Body of pancreas (tissue), 4 donors: Measurements from ENCODE around the gene AFF3. TPM values are rescaled to one million over a fixed set of nuclear protein-coding genes. Genes with fewer than 3 reads are reported as not detected.

Experiments
- ATAC-seq: fragments of 150-250 bp; one replicate; pipeline ENCODE4 v1.9.1; 2016
- DNase-seq, 4 donors: peaks; one replicate each; pipeline ENCODE4 v3.0.0-alpha.2; 2019
- H3K27ac ChIP-seq, 4 donors: fragments of 200-600 bp; sonication (generic); 1 replicate in 3 of 4; 2 replicates in 1 of 4; pipeline versions ENCODE4 v1.5.1 to v1.6.1; 2016 to 2019; ENCODE audit warnings: mild to moderate bottlenecking in 1 of 4, mixed read lengths in 1 of 4, moderate library complexity in 1 of 4
- H3K27me3 ChIP-seq, 2 donors: fragments of 200-600 bp; sonication (generic); one replicate each; pipeline ENCODE4 v1.6.0; 2016; ENCODE audit warnings: mild to moderate bottlenecking in 1 of 2
- H3K36me3 ChIP-seq, 2 donors: fragments of 200-600 bp; sonication (generic); replicated peaks in 1 of 2; 2 replicates each; pipeline ENCODE4 v1.5.1; 2016; ENCODE audit warnings: low read depth in 2 of 2; ENCODE audit not compliant: insufficient read depth in 1 of 2
- H3K4me1 ChIP-seq: fragments of 200-600 bp; sonication (generic); one replicate; pipeline ENCODE4 v1.6.0; 2016
- H3K4me3 ChIP-seq, 2 donors: fragments of 200-600 bp; sonication (generic); 1 replicate in 1 of 2; 2 replicates in 1 of 2; pipeline ENCODE4 v1.5.1; 2016 to 2019
- H3K9me3 ChIP-seq, 3 donors: fragments of 200-600 bp; sonication (generic); 1 replicate in 2 of 3; 2 replicates in 1 of 3; pipeline ENCODE4 v1.5.1; 2016
- POLR2A ChIP-seq, 3 donors: fragments of 450-650 bp; IDR thresholded peaks; one replicate each; pipeline ENCODE4 v1.6.1; 2016; ENCODE audit warnings: antibody characterized with exemption in 3 of 3, mild to moderate bottlenecking in 2 of 3
- WGBS, 2 donors: methylation state at CpG; one replicate each; pipeline ENCODE4 v1.1.5; 2017; 5-methylcytosine and 5-hydroxymethylcytosine counted together
- intact Hi-C: fragments of 100-400 bp; cut with DNase I; formaldehyde crosslinking; loops from one replicate; pipeline ENCODE4 v1.15.1; 2023
- total RNA-seq, 2 donors: library from RNA; depleted of rRNA; stranded (reverse); fragments of >200 nt; gene quantifications; one replicate each; pipeline ENCODE4 v1.1.0, GENCODE V29; 2016
- TF ChIP-seq, protein P1 (sequence below), 7 experiments: fragments of 450-650 bp in 4 of 7; fragments of 200-600 bp in 3 of 7; sonication (generic) in 3 of 7; IDR thresholded peaks; one replicate each; pipeline ENCODE4 v1.5.1; 2016 to 2019; ENCODE audit warnings: antibody characterized with exemption in 7 of 7

Gene AFF3
- total RNA-seq, 2 donors from 2014 or later, result 0.52 to 0.99 TPM

DNA sequence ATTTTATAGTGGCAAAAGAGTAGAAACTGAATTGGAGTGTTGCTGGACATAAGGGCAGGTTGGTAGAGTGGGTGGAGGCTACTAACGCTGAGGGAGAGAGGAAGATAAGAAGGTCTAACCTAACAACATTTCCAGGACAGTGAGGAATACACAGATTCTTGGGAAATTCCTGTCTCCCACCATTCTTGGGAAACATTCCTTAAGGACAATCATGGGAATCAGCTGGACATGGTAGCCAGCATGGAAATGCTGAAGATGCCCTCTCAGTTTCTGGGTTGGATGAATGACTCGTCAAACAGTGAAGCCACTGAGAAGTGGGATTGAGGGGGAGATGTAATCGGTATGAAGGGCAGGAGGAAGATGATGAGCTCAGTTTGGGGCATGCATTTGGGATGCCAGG, 265.4 kb downstream of the AFF3 start:
- Histone ChIP-seq H3K27me3 (no peaks in the 10 kb centered on the region), H3K27ac (no peak overlapping the region), H3K4me1 (peaks cover 5% of the 10 kb centered on the region), H3K36me3 (no peaks in the 10 kb centered on the region), H3K4me3 (no peak overlapping the region), H3K9me3 (no peaks in the 10 kb centered on the region)
- WGBS, 2 donors, result 83 to 85% methylated on average over 3 of the region's 3 CpGs
- no peak for ATAC-seq
- DNase-seq, result no peak
- intact Hi-C loops, result no loop called here
- no peak for TF ChIP-seq POLR2A (IDR thresholded peaks at IDR 0.05)
- TF ChIP-seq, protein P1, sequence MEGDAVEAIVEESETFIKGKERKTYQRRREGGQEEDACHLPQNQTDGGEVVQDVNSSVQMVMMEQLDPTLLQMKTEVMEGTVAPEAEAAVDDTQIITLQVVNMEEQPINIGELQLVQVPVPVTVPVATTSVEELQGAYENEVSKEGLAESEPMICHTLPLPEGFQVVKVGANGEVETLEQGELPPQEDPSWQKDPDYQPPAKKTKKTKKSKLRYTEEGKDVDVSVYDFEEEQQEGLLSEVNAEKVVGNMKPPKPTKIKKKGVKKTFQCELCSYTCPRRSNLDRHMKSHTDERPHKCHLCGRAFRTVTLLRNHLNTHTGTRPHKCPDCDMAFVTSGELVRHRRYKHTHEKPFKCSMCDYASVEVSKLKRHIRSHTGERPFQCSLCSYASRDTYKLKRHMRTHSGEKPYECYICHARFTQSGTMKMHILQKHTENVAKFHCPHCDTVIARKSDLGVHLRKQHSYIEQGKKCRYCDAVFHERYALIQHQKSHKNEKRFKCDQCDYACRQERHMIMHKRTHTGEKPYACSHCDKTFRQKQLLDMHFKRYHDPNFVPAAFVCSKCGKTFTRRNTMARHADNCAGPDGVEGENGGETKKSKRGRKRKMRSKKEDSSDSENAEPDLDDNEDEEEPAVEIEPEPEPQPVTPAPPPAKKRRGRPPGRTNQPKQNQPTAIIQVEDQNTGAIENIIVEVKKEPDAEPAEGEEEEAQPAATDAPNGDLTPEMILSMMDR (IDR thresholded peaks at IDR 0.05), result no peak

GRCh38 chr2:99875627-99876201, 266.7 kb downstream of the AFF3 start:
- no peak for TF ChIP-seq POLR2A (IDR thresholded peaks at IDR 0.05)
- TF ChIP-seq, protein P1 (IDR thresholded peaks at IDR 0.05), result no peak
- intact Hi-C loops, result no loop called here
- H3K36me3 ChIP-seq, result no peaks in the 10 kb centered on the region
- no peak for ATAC-seq
- DNase-seq, result no peak
- no peaks in the 10 kb centered on the region for H3K9me3 ChIP-seq
- no peaks in the 10 kb centered on the region for H3K27me3 ChIP-seq
- no peaks in the 10 kb centered on the region for H3K4me1 ChIP-seq
- no peak overlapping the region for H3K27ac ChIP-seq
- 90 to 92% methylated on average over 7 of the region's 7 CpGs for WGBS, 2 donors
- H3K4me3 ChIP-seq, result no peak overlapping the region

DNA sequence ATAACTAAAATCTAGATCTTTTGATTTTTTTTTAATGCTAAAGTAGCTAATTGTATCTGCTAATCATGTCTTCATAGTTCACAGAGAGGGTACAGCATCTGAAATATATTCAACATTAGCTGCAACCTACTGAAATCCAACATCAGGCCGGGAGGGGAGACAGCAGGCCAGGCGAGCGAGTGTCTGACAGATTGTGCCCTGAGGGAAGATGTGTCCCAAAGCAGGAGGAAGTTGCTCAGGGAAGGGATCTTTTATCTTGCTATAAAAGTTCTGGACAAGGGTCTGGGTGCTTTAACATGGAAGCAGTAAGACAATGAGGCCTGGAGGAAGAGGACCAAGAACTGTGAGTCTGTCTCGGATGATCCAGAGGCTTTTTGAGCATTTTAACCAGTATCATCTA, 274.1 kb downstream of the AFF3 start:
- no peaks in the 10 kb centered on the region for H3K4me1 ChIP-seq
- no peaks in the 10 kb centered on the region for H3K36me3 ChIP-seq
- DNase-seq (no peak), ATAC-seq (no peak)
- H3K27me3 ChIP-seq, result no peaks in the 10 kb centered on the region
- H3K9me3 ChIP-seq, result no peaks in the 10 kb centered on the region
- intact Hi-C loops, result no loop called here
- no peak overlapping the region for H3K4me3 ChIP-seq
- 86 to 87% methylated on average over 4 of the region's 4 CpGs for WGBS, 2 donors
- no peak overlapping the region for H3K27ac ChIP-seq
- TF ChIP-seq, protein P1 (IDR thresholded peaks at IDR 0.05), result no peak
- no peak for TF ChIP-seq POLR2A (IDR thresholded peaks at IDR 0.05)

DNA sequence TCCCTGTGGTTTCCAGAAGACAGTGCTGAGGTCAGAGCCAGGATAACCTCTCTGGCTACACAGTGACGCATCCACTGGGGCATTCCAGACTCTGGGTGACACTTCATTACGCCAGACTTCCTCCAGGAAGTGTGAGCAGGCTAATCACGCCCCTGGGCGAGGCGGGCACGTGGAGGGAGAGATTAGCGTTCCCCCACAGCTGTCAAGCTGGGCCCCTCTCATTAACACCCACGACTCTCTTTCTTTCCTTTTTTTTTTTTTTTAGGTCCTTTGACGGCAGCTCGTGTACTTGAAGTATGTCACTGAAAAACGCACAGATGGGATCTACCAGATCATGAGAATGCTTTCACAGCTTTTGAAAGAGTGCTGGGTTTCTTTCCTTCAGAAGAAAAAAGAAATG, 274.6 kb downstream of the AFF3 start:
- 53 to 64% methylated on average over 11 of the region's 11 CpGs for WGBS, 2 donors
- TF ChIP-seq, protein P1 (IDR thresholded peaks at IDR 0.05), result no peak
- no peak for TF ChIP-seq POLR2A (IDR thresholded peaks at IDR 0.05)
- no peaks in the 10 kb centered on the region for H3K27me3 ChIP-seq
- no peak overlapping the region for H3K27ac ChIP-seq
- no peaks in the 10 kb centered on the region for H3K4me1 ChIP-seq
- intact Hi-C loops, result no loop called here
- no peak overlapping the region for H3K4me3 ChIP-seq
- ATAC-seq (no peak), DNase-seq (no peak)
- H3K9me3 ChIP-seq, result no peaks in the 10 kb centered on the region
- H3K36me3 ChIP-seq, result no peaks in the 10 kb centered on the region
